Activated CD4-positive, alpha-beta T cell treated with anti-CD3 and anti-CD28 coated beads, Interleukin-2, amount 10 ng/mL, durations not matched to agents 7 days and 5 days (primary cell): ENCODE measurements around the gene CNTN5. TPM values are rescaled to one million over a fixed set of nuclear protein-coding genes. Genes with fewer than 3 reads are reported as not detected.

Source experiments
- CTCF ChIA-PET: fragments of 350-600 bp; sonication (Branson Sonifier 250); formaldehyde crosslinking; loops from one replicate; lab custom pipeline; 2021; ENCODE audit warnings: antibody characterized with exemption; lab: Charles Lee
- POLR2A ChIA-PET: fragments of 350-600 bp; sonication (Branson Sonifier 250); formaldehyde crosslinking; loops from one replicate; lab custom pipeline; 2021; ENCODE audit warnings: antibody characterized with exemption; lab: Charles Lee
- DNase-seq: peaks from one replicate; pipeline ENCODE4 v3.0.0-alpha.2; 2020
- H3K27ac Mint-ChIP-seq: one replicate; pipeline ENCODE4 v1.8.0; 2021; ENCODE audit warnings: mild to moderate bottlenecking, moderate library complexity, mixed read lengths
- H3K27me3 Mint-ChIP-seq: one replicate; pipeline ENCODE4 v1.8.0; 2021; ENCODE audit warnings: mixed read lengths
- H3K36me3 Mint-ChIP-seq: one replicate; pipeline ENCODE4 v1.8.0; 2021; ENCODE audit warnings: low read depth, mixed read lengths
- H3K4me1 Mint-ChIP-seq: one replicate; pipeline ENCODE4 v1.8.0; 2021; ENCODE audit warnings: mixed read lengths
- H3K4me3 Mint-ChIP-seq: one replicate; pipeline ENCODE4 v1.8.0; 2021; ENCODE audit warnings: mild to moderate bottlenecking, moderate library complexity, mixed read lengths
- H3K9me3 Mint-ChIP-seq: one replicate; pipeline ENCODE4 v1.8.0; 2021; ENCODE audit warnings: mixed read lengths
- total RNA-seq, 2 experiments: library from RNA; stranded (reverse); gene quantifications; one replicate each; pipeline ENCODE4 v1.2.3, GENCODE V29; 2021

CNTN5 gene
- total RNA-seq, 2 experiments from 2014 or later, result not detected

- CTCF ChIA-PET, result no interaction called here
- H3K4me3 Mint-ChIP-seq, result no peak overlapping the region
- no peak overlapping the region for H3K27ac Mint-ChIP-seq
- no peaks in the 10 kb centered on the region for H3K4me1 Mint-ChIP-seq
- H3K9me3 Mint-ChIP-seq, result peaks cover 9% of the 10 kb centered on the region
- DNase-seq, result no peak
- H3K36me3 Mint-ChIP-seq, result no peaks in the 10 kb centered on the region
- POLR2A ChIA-PET, result no interaction called here
- H3K27me3 Mint-ChIP-seq, result no peaks in the 10 kb centered on the region
These were observed 1167.5 kb downstream of the CNTN5 start for GRCh38 chr11:100188137-100188783.

GRCh38 chr11:100190395-100190794, 1169.6 kb downstream of the CNTN5 start:
- Mint-ChIP-seq H3K4me1 (no peaks in the 10 kb centered on the region), H3K27me3 (no peaks in the 10 kb centered on the region), H3K4me3 (no peak overlapping the region), H3K9me3 (peaks cover 8% of the 10 kb centered on the region), H3K27ac (no peak overlapping the region), H3K36me3 (no peaks in the 10 kb centered on the region)
- no peak for DNase-seq
- ChIA-PET POLR2A (no interaction called here), CTCF (no interaction called here)

- no peak overlapping the region for H3K4me3 Mint-ChIP-seq
- no peaks in the 10 kb centered on the region for H3K36me3 Mint-ChIP-seq
- DNase-seq, result no peak
- no peak overlapping the region for H3K27ac Mint-ChIP-seq
- ChIA-PET POLR2A (no interaction called here), CTCF (no interaction called here)
- H3K9me3 Mint-ChIP-seq, result peaks cover 7% of the 10 kb centered on the region
- H3K27me3 Mint-ChIP-seq, result no peaks in the 10 kb centered on the region
- no peaks in the 10 kb centered on the region for H3K4me1 Mint-ChIP-seq
These were observed 1171.4 kb downstream of the CNTN5 start for GRCh38 chr11:100192181-100192580.

- ChIA-PET POLR2A (no interaction called here), CTCF (no interaction called here)
- H3K4me1 Mint-ChIP-seq, result no peaks in the 10 kb centered on the region
- no peaks in the 10 kb centered on the region for H3K9me3 Mint-ChIP-seq
- no peak overlapping the region for H3K4me3 Mint-ChIP-seq
- H3K27me3 Mint-ChIP-seq, result no peaks in the 10 kb centered on the region
- no peaks in the 10 kb centered on the region for H3K36me3 Mint-ChIP-seq
- DNase-seq, result no peak
- H3K27ac Mint-ChIP-seq, result no peak overlapping the region
These were observed 1183.0 kb downstream of the CNTN5 start for GRCh38 chr11:100203789-100204188.

- ChIA-PET CTCF (no interaction called here), POLR2A (no interaction called here)
- Mint-ChIP-seq H3K27ac (no peak overlapping the region), H3K27me3 (no peaks in the 10 kb centered on the region), H3K36me3 (no peaks in the 10 kb centered on the region), H3K9me3 (no peaks in the 10 kb centered on the region), H3K4me1 (no peaks in the 10 kb centered on the region), H3K4me3 (no peak overlapping the region)
- DNase-seq, result no peak
These were observed 1185.2 kb downstream of the CNTN5 start for GRCh38 chr11:100205926-100206325.

GRCh38 chr11:100208207-100208606, 1187.5 kb downstream of the CNTN5 start:
- no peak overlapping the region for H3K27ac Mint-ChIP-seq
- DNase-seq, result no peak
- no peaks in the 10 kb centered on the region for H3K27me3 Mint-ChIP-seq
- POLR2A ChIA-PET, result no interaction called here
- no peaks in the 10 kb centered on the region for H3K4me1 Mint-ChIP-seq
- no peaks in the 10 kb centered on the region for H3K36me3 Mint-ChIP-seq
- H3K9me3 Mint-ChIP-seq, result no peaks in the 10 kb centered on the region
- CTCF ChIA-PET, result no interaction called here
- H3K4me3 Mint-ChIP-seq, result no peak overlapping the region

- DNase-seq, result no peak
- Mint-ChIP-seq H3K4me3 (no peak overlapping the region), H3K4me1 (no peaks in the 10 kb centered on the region), H3K9me3 (peaks cover 10% of the 10 kb centered on the region), H3K27me3 (no peaks in the 10 kb centered on the region), H3K27ac (no peak overlapping the region), H3K36me3 (no peaks in the 10 kb centered on the region)
- ChIA-PET CTCF (no interaction called here), POLR2A (no interaction called here)
These were observed 1194.0 kb downstream of the CNTN5 start for GRCh38 chr11:100214791-100215190.

GRCh38 chr11:100220801-100221200, 1200.1 kb downstream of the CNTN5 start:
- ChIA-PET POLR2A (no interaction called here), CTCF (no interaction called here)
- Mint-ChIP-seq H3K27me3 (no peaks in the 10 kb centered on the region), H3K4me1 (no peaks in the 10 kb centered on the region), H3K4me3 (no peak overlapping the region), H3K9me3 (peaks cover under 1% of the 10 kb centered on the region), H3K27ac (no peak overlapping the region), H3K36me3 (no peaks in the 10 kb centered on the region)
- no peak for DNase-seq

- no peak for DNase-seq
- Mint-ChIP-seq H3K27ac (no peak overlapping the region), H3K36me3 (no peaks in the 10 kb centered on the region), H3K4me1 (no peaks in the 10 kb centered on the region), H3K9me3 (no peaks in the 10 kb centered on the region), H3K4me3 (no peak overlapping the region), H3K27me3 (no peaks in the 10 kb centered on the region)
- POLR2A ChIA-PET, result no interaction called here
- CTCF ChIA-PET, result no interaction called here
These were observed 1201.0 kb downstream of the CNTN5 start for GRCh38 chr11:100221791-100222190.

- no peak overlapping the region for H3K27ac Mint-ChIP-seq
- no peak overlapping the region for H3K4me3 Mint-ChIP-seq
- H3K27me3 Mint-ChIP-seq, result no peaks in the 10 kb centered on the region
- no peaks in the 10 kb centered on the region for H3K9me3 Mint-ChIP-seq
- no peaks in the 10 kb centered on the region for H3K4me1 Mint-ChIP-seq
- CTCF ChIA-PET, result no interaction called here
- H3K36me3 Mint-ChIP-seq, result no peaks in the 10 kb centered on the region
- DNase-seq, result no peak
- POLR2A ChIA-PET, result no interaction called here
These were observed 1203.8 kb downstream of the CNTN5 start for GRCh38 chr11:100224541-100225034.

- no peaks in the 10 kb centered on the region for H3K4me1 Mint-ChIP-seq
- no peaks in the 10 kb centered on the region for H3K27me3 Mint-ChIP-seq
- DNase-seq, result no peak
- POLR2A ChIA-PET, result no interaction called here
- no peak overlapping the region for H3K4me3 Mint-ChIP-seq
- peaks cover 4% of the 10 kb centered on the region for H3K9me3 Mint-ChIP-seq
- CTCF ChIA-PET, result interaction anchor here (0.6 kb wide), 1 partner anchor 18 kb away, joined by 3 read pairs; no protein-coding TSS in a partner anchor
- H3K36me3 Mint-ChIP-seq, result no peaks in the 10 kb centered on the region
- no peak overlapping the region for H3K27ac Mint-ChIP-seq
These were observed 1208.3 kb downstream of the CNTN5 start for GRCh38 chr11:100229086-100229485.

GRCh38 chr11:100232006-100232405, 1211.3 kb downstream of the CNTN5 start:
- Mint-ChIP-seq H3K27me3 (no peaks in the 10 kb centered on the region), H3K36me3 (no peaks in the 10 kb centered on the region), H3K4me3 (no peak overlapping the region), H3K9me3 (peaks cover 11% of the 10 kb centered on the region), H3K27ac (no peak overlapping the region), H3K4me1 (no peaks in the 10 kb centered on the region)
- POLR2A ChIA-PET, result no interaction called here
- CTCF ChIA-PET, result no interaction called here
- no peak for DNase-seq

- no peak for DNase-seq
- H3K27ac Mint-ChIP-seq, result no peak overlapping the region
- no peak overlapping the region for H3K4me3 Mint-ChIP-seq
- no peaks in the 10 kb centered on the region for H3K4me1 Mint-ChIP-seq
- no peaks in the 10 kb centered on the region for H3K36me3 Mint-ChIP-seq
- H3K9me3 Mint-ChIP-seq, result peaks cover 11% of the 10 kb centered on the region
- ChIA-PET CTCF (no interaction called here), POLR2A (no interaction called here)
- H3K27me3 Mint-ChIP-seq, result no peaks in the 10 kb centered on the region
These were observed 1214.3 kb downstream of the CNTN5 start for GRCh38 chr11:100235085-100235484.

- Mint-ChIP-seq H3K27ac (no peak overlapping the region), H3K36me3 (no peaks in the 10 kb centered on the region), H3K27me3 (no peaks in the 10 kb centered on the region), H3K4me3 (no peak overlapping the region), H3K4me1 (no peaks in the 10 kb centered on the region), H3K9me3 (peaks cover 9% of the 10 kb centered on the region)
- ChIA-PET POLR2A (no interaction called here), CTCF (no interaction called here)
- DNase-seq, result no peak
These were observed 1219.3 kb downstream of the CNTN5 start for GRCh38 chr11:100240025-100240539.
